Erythroblast (primary cell): ENCODE data around the gene LYPD6.

ENCODE experiments used
- DNase-seq, 2 experiments: peaks; one replicate each; lab custom pipeline; 2025; lab: John Stamatoyannopoulos, UW
- GATA1 ChIP-seq: IDR thresholded peaks from 2 replicates; pipeline ENCODE4 v1.6.1; 2011; ENCODE audit warnings: low read depth, mild to moderate bottlenecking, control low read depth, low read length, moderate library complexity
- POLR2A ChIP-seq: IDR thresholded peaks from 2 replicates; pipeline ENCODE4 v1.6.1; 2011; ENCODE audit warnings: mild to moderate bottlenecking, low read length

LYPD6 gene

DNA sequence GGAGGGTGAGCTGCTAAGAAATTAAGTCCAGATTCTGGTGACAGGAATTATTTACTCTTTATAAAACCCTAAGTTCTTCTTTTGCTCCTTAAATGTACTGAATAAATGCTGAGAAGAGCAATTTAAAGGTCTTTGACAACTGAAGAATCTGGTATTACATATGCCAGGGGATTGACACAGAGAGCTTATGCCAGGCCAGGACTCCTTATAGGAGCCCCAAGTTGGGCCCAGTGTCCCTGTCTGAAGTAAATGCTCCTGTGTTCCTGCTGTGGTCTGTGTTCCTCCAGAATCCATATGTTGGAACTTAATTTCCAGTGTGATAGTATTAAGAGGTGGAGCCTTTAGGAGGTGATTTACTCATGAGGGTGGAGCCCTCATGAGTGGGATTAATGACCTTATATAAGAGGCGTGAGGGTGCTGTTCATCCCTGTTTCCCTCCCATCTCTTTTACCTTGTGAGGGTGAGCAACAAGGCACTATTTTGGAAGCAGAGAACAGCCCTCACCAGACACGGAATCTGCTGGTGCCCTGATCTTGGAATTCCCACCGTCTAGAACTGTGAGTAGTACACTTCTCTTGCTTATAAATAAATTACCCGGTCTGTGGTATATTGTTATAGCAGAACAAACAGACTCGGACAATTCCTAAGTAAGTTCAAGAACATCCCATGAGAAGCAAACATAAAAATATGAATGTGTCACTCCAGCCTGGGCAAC lies 39.8 kb downstream of the LYPD6 start:
- no peak for DNase-seq
- TF ChIP-seq GATA1 (no peak), POLR2A (no peak)

DNA sequence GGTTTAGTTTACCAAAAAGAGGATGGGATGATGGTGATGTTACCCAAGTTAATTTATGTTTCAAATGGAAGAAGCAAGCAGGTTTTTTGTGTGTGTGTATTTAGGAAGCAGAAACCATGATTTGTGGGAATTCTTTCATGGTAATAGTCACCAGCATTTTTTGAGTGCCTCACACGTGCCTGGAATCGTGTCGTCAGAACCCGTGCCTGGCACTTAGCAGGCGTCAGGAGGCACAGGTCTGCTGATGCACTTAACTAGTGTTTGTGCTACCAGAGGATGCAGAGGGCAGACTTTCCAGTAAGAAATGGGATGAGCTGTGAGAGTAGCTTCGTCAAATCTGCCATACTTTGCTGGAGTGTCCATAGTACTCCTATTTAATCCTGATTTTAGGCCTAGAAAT lies 41.1 kb downstream of the LYPD6 start:
- no peak for TF ChIP-seq POLR2A
- TF ChIP-seq GATA1: no peak
- DNase-seq: no peak

GRCh38 chr2:149375801-149376361 lies 45.5 kb downstream of the LYPD6 start:
- no peak for TF ChIP-seq POLR2A
- no peak for TF ChIP-seq GATA1
- DNase-seq: no peak

DNA sequence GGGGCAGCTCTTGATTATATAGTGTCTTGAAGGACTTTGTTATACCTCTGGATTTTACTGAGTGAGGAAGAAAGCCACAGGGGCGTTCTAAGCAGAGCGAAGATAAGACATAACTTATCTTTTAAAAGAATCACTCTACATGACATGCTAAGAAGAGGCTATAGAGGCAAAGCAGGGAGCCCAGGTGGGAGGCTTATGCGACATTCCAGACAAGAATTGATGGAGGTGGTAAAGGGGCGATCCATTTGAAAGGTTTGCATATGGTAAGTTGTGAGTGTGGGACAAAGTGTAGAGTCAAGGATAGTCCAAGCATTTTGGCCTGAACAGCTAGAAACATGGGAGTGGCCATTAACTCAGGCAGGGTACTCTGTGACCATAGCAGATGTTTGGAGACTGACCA lies 49.8 kb downstream of the LYPD6 start:
- no peak for DNase-seq
- TF ChIP-seq POLR2A (no peak), GATA1 (no peak)

DNA sequence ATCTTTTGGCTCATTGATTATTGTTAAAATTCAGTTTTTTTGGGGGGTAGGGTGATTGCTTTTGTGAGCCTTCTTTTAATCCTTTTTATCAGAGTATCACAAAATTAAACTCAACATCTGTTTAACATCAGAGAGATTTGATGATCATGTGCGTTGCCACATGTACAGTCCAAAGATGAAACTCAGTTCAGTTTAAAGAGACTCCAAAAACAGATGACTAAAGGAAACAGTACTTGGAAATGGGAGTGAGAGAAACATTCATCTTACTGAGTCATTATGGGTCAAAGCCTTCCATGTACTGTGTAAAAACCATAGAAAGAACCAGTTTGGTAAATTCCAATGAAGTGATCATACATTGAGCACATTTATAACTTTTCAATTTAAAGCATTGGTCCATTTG lies 53.0 kb downstream of the LYPD6 start:
- TF ChIP-seq GATA1 (no peak), POLR2A (no peak)
- DNase-seq: no peak

DNA sequence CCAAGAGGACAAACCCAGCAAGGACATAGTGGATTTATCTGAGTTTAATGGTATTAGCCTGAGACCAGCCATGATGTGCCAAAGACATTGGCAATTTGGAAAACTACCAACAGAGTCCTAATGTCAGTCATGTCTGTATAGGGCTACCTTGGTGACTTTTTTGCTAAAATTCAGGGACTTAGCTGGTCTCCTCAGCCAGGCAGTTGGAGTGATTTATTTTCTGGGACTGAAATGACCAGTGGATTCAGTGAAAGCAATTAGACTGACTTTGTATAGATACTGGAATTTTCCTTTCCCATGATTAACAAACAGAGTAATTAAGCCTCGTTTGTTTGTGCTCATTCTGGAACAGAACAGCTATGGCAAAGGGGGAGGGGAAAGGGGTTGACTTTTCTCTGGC lies 55.0 kb downstream of the LYPD6 start:
- DNase-seq: no peak
- no peak for TF ChIP-seq GATA1
- no peak for TF ChIP-seq POLR2A

DNA sequence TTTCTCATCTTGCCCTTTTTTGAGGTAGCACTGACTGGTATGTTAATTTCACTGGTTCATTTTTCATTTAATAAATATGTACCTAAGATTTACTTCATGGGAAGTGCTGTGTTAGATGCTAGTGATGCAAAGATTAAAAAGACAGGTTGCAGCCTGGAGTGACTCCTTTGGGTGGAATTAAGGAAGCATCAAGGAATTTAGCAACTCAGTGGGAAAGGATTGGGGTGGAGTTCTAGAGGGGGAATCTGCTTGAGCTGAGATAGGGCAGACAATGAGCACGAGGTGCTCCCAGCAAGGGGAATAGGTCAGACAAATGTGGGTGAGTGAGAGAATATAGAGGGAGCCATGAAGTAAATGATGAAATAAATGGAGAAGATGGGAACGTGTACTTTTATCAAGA lies 57.0 kb downstream of the LYPD6 start:
- TF ChIP-seq POLR2A: no peak
- TF ChIP-seq GATA1: no peak
- DNase-seq: no peak

DNA sequence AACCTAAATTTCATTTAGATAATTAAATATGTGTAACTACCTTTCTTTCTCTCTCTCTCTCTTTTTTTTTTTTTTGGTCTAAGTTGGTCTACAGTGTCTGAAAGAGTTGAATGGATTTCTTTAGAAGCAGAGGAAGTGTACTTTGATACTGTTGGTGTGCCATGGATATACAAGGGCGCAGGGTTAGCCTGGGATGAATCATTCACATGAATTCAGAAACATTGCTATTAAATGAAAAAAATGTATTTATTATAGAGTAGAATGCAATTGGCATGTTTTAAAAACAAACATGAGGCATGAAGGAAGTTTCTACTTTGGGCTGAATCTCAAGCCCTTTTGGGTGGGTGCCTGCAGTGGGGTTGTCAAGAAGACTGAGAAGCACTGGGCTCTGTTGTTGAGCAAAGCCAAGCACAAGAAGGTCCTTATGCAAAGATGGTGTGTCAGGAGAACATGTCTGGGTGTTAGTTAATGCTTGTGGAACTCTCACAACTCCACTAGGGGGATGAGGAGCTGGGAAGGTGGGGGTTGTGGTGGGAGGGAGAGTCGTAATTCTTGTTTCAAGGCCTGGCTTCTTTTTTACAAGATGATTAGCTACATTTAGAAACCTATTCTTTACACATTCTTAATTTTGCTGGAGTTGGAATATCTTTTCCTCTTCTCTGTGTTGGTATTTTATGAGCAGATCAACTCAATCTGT lies 57.9 kb downstream of the LYPD6 start:
- no peak for DNase-seq
- TF ChIP-seq GATA1 (no peak), POLR2A (no peak)

DNA sequence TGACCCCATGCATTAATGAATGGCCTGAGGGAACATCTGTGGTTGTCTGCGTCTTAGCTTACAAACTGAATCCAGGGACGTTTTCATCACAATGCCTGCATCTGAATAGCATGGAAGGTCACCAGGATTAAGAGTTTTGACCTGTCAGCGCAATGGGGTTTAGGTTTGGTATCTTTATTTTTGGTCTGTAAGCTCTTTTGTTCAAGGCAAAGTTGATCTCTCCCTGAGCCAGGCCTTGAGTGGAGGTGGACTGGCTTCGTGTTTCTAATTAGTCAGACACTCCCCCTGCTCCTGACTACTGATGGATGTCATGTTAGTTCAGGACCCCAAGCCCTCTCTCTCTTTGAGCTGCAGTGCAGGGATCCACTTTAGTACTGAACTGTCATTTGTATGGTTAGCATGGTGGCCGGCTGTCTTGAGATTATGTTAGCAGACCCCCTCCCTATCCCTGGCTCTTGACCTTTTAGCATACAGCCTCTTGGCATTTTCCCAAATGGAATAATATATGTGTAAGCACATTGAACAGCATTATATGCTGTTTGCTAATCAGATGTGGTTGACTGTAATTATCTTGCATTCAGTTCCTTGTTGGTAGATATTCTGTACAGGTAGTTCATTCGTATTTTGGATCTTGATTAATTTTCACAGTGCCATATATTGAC lies 59.2 kb downstream of the LYPD6 start:
- no peak for DNase-seq
- no peak for TF ChIP-seq POLR2A
- no peak for TF ChIP-seq GATA1

DNA sequence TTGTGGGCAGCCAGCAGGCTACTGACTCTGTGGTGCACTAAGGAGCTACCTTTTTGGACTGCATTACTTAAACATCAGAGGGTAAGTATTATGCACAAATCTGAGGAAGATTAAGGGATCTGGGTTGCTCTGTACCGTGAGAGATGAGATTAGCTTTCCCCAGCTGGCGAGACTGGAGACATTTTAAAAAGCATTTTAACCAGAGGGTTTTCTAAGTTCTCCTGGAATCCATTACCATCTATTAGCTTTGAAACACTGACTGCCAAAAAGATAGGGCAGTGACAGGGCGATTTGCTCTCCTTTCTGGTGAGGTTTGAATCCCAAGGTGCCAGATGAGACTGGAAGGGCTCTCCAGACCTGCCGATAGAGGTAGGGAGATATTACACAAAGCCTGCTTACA lies 63.2 kb downstream of the LYPD6 start:
- no peak for TF ChIP-seq POLR2A
- no peak for TF ChIP-seq GATA1
- DNase-seq: no peak

DNA sequence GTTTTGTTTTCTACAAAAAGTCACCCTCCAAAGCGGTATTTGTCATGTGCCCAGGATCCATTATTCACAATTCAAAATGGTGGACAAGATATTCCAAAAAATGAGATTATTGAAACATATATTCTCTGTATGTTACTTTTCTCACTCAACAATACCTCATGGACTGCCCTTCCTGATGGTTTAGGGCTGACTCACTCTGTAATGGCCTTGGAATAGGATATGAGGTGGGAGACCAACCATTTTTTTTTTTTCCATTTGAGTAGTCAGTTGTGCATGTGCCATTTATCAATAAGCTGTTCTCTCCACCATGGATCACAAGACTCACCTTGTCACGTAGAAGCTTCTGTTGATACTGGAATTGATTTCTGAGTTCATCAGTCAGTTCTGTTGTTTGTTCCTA lies 64.5 kb downstream of the LYPD6 start:
- no peak for DNase-seq

DNA sequence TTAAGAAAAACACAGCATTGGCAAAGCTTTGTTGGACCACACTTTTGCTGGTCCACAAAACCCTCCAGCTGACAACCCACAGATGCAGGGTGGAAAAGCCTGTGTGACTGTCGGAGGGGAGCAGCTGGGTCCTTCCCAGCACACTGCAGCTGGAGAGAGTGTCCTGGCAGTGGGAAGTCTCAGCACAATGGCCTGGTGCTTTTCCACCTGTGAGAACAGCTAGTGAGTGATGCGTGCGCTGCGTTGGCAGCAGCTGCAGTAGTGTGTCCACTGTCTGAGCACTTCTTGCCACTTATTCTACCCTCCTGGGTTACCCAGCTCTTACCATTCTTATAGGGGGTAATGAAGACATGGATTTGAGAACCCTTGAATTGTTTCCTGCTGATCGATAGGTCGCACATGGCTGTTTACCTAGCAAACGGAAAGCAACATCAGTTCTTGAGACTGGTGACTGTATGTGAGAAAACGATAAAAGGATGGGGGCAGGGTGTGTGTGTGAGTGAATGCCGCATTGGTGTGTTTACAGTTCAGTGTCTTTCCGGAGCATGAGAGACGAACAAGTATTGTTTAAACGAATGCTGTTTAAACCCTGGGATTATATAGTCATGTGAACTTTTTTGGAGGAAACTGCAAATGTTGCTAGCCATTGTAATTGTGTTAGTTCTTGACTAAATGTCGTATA lies 69.7 kb downstream of the LYPD6 start:
- no peak for DNase-seq
- TF ChIP-seq POLR2A: no peak
- TF ChIP-seq GATA1: no peak

More for the DNA sequence above, 64.5 kb downstream of the LYPD6 start:
- no peak for TF ChIP-seq GATA1
- no peak for TF ChIP-seq POLR2A

GRCh38 chr2:149400997-149401396 lies 70.6 kb downstream of the LYPD6 start:
- DNase-seq: no peak
- TF ChIP-seq POLR2A: no peak
- no peak for TF ChIP-seq GATA1

DNA sequence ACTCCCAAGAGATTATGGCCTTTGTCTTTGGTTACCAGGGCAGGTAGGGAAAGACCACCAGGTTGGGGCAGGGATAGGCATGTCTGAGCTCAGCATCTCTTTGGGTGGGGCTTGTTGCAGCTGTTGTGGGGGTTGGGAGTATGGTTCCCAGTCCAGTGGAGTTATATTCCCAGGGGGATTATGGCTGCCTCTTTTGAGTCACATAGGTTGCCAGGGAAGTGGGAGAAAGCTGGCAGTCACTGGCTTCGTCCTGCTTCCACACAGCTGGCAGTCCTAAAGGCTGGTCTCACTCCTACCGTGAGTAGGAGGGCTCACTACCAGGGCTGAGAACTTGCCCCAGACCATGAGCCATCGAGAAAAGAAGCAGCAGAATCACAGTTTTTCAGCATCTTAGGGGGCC lies 79.1 kb downstream of the LYPD6 start:
- no peak for TF ChIP-seq GATA1
- DNase-seq: no peak
